SU-DHL-6 (cell line): ENCODE data around the gene GPR137.

Source experiments
- CTCF ChIP-seq: fragments of 200-600 bp; sonication (generic); IDR thresholded peaks from one replicate; pipeline ENCODE4 v1.5.1; 2017; ENCODE audit warnings: antibody characterized with exemption, mild to moderate bottlenecking, low read length, moderate library complexity; ENCODE audit not compliant: insufficient read depth, poor library complexity, severe bottlenecking
- EZH2phosphoT487 ChIP-seq: fragments of 200-600 bp; sonication (generic), shearing (Covaris generic); conservative IDR thresholded peaks from 2 replicates; pipeline ENCODE4 v1.6.1; 2018; ENCODE audit warnings: mild to moderate bottlenecking, antibody characterized with exemption, low read length, moderate library complexity, mixed read lengths

DNA sequence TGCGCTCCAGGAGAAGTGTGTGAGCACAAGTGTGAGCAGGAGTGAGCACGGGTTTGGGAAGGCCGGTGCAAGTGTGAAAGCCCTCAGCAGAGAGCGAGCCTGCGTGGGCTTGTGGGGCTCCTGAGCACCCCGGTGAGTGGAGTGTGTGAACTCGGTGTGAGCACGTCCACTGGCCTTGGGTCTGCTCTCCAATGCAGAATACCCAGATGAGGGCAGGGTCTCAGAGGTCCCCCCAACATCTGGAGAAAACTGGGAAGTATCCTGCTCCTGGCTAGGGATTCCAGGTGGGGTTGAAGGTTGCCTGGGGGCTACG lies 20.9 kb downstream of the GPR137 start:
- no peak for TF ChIP-seq EZH2phosphoT487
- no peak for TF ChIP-seq CTCF
